ENCODE data around the gene ARL15. TPM values are rescaled to one million over a fixed set of nuclear protein-coding genes. Genes with fewer than 3 reads are reported as not detected.
A peak's percentile ranks its signal among the peaks of the same experiment; 100 is the strongest.

The ARL15 gene
- total RNA-seq, 1 donor, result 22.0 TPM

GRCh38 chr5:53934151-53934820 lies 376.1 kb downstream of the ARL15 start:
- TF ChIP-seq CTCF (IDR thresholded peaks at IDR 0.05; ENCODE audit: insufficient read depth, low read length), result no peak
- no peak overlapping the region for H3K4me3 ChIP-seq (ENCODE audit: low read depth, low read length)
- DNase-seq (ENCODE audit: low read depth), result peak; percentile 60

- TF ChIP-seq CTCF (IDR thresholded peaks at IDR 0.05; ENCODE audit: insufficient read depth, low read length), result no peak
- H3K4me3 ChIP-seq (ENCODE audit: low read depth, low read length), result no peak overlapping the region
- DNase-seq (ENCODE audit: low read depth), result no peak
Measured at GRCh38 chr5:53932351-53932750, 378.0 kb downstream of the ARL15 start.

GRCh38 chr5:53930457-53930856 lies 379.9 kb downstream of the ARL15 start:
- DNase-seq (ENCODE audit: low read depth), result no peak
- no peak overlapping the region for H3K4me3 ChIP-seq (ENCODE audit: low read depth, low read length)
- TF ChIP-seq CTCF (IDR thresholded peaks at IDR 0.05; ENCODE audit: insufficient read depth, low read length), result no peak

GRCh38 chr5:53929570-53929969 lies 380.8 kb downstream of the ARL15 start:
- no peak overlapping the region for H3K4me3 ChIP-seq (ENCODE audit: low read depth, low read length)
- no peak for DNase-seq (ENCODE audit: low read depth)
- TF ChIP-seq CTCF (IDR thresholded peaks at IDR 0.05; ENCODE audit: insufficient read depth, low read length), result no peak

GRCh38 chr5:53929152-53929551 lies 381.2 kb downstream of the ARL15 start:
- DNase-seq (ENCODE audit: low read depth), result no peak
- H3K4me3 ChIP-seq (ENCODE audit: low read depth, low read length), result no peak overlapping the region
- no peak for TF ChIP-seq CTCF (IDR thresholded peaks at IDR 0.05; ENCODE audit: insufficient read depth, low read length)

GRCh38 chr5:53928641-53929040 lies 381.7 kb downstream of the ARL15 start:
- DNase-seq (ENCODE audit: low read depth), result no peak
- no peak overlapping the region for H3K4me3 ChIP-seq (ENCODE audit: low read depth, low read length)
- TF ChIP-seq CTCF (IDR thresholded peaks at IDR 0.05; ENCODE audit: insufficient read depth, low read length), result no peak
